T follicular helper cell (primary cell): Measurements from ENCODE around the gene VTI1A.

Source experiments
- DNase-seq: peaks from one replicate; pipeline ENCODE4 v3.0.0-alpha.2; 2020; ENCODE audit warnings: low read depth

The VTI1A gene

DNA sequence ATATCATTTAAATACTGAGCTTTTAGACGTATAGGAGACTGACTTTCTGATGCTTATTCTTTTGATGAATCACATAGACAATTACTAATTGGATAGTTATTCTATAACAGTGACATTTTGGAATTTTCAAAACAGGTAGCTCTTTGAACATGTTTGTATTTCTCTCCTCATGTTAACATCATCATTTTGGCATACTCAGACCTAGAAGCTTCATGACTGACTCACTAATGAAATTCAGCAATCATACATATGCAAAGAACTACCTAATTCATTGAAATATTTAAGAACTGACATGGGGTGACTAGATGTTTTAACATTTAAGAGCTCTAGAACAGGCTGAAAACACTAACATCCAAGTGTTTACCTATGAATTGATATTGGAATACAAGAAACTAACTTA is 192.3 kb downstream of the VTI1A start:
- no peak for DNase-seq

DNA sequence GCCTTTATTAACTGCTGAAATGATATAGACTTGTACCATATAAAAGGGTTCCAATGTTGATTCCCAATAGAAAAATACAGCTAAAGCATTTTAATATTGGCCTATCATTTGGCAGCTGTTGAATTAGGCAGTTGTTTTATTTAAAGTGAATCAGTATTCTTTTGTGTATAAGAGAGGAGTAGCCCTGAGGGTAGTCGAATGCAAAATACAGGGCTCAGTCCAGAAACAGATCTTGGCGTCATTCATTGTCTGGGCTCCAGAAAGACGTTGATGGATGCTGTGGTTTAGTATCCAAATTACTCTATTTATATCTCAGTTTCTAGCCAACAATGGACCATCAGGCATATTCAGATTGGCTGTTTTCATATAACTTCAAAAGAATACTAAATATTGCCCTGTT is 193.6 kb downstream of the VTI1A start:
- no peak for DNase-seq

DNA sequence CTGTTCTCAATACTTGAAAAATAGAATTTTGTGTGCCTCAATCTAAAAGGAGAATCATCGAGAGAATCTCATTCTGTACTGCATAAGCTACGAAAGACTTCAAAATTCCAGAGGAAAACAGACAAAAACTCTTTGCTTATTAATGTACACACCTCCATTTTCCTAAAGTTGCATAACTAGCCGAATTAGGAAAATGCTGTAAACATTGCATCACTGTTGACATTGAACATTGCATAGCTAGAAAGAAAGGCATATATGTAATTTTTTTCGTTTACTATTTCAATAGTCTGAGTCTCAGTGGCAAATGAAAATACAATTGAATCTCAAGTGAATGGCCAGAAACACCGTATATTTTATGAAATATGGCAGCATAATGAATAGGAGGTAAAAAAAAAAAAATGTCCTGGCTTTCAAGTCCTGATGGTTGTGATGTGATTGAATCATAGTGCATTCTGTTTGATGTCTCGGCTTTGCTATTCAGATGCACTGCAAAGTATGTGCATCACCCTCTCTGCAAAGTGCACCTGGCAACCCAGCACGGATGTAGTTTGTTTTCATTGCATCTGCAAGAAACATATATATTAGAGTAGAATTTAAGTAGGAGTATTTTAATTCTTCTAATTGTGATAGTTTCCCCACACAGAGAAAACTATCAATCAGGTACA is 196.7 kb downstream of the VTI1A start:
- DNase-seq, result no peak

DNA sequence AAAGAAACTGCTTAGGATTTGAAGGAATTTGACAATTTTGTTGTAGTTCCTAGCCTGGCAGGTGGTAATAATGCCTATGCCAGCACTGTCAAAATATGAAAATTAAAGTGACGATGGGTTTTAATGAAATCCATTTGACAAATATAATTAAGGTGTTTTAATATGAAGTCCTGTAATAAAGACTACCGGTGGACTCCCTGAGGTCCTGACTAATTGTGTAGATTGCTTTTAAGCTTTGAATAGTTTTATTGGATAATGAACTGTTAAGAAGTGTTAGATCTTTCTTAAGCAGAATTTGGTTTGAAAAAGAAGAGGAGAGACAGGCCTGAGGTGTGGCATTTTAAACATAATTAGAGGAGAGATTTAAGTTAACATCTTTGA is 197.2 kb downstream of the VTI1A start:
- DNase-seq, result no peak

DNA sequence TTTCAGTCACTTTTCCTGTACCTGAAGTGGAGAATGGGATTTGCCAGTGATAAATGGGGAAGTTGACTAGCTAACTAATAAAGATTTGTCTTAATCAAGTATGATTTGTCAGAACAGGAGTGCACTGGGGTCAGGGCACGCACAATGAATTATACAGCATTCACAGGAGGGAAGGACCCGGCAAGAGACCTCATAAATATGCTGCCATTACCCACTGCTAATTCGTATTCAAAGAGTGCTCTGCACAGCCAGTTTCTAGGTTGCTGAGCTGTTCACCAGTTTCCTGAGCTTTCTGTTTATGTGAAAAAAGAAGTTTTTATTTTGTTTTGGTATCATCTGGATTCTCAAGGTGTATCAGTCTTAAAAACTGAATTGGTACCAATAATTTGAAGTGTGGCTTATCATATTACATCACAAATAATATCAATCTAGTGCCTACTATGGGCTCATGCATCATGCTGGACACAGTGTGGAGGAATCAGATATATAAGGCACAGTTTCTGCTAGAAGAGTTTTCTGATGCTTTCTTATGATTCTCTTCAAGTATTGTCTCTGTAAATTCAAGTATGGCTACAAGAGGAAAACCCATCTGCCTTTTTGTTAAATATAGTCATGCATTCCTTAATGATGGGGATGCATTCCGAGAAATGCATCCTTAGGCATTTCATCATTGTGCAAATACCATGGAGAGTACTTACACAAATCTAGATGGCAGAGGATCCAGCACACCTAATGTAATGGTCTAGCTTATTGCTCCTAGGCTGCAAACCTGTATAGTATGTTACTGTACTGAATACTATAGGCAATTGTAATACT is 202.2 kb downstream of the VTI1A start:
- DNase-seq, result no peak

DNA sequence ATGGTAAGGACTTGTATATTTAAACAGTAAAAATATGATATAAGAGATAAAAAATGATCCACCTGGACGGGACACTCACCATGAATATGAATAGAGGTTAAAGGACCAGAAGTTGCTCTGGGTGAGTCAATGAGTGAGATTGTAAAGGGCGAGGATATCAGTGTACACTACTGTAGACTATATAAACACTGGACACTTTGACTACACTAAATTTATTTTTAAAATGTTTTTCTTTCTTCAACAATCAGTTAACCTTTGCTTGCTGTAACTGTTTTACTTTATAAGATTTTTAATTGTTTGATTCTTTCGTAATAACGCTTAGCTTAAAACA is 202.8 kb downstream of the VTI1A start:
- no peak for DNase-seq

DNA sequence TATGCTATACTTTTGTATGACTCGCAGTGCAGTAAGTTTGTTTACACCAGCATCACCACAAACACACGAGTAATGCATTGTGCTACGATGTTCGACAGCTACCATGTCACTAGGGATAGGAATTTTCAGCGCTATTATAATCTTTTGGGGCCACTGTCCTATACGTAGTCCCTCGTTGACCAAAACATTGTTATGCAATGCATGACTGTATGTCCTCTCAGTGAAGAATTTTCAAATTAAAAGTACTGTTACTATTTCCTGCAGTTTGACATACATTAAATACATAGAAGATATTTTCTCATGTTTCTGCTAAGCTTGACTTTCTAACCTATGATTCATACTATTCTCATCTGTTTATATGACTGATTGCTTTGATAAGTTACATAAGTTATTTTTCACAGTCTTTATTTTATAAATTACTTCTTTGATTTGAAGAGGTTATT is 203.6 kb downstream of the VTI1A start:
- DNase-seq, result no peak

DNA sequence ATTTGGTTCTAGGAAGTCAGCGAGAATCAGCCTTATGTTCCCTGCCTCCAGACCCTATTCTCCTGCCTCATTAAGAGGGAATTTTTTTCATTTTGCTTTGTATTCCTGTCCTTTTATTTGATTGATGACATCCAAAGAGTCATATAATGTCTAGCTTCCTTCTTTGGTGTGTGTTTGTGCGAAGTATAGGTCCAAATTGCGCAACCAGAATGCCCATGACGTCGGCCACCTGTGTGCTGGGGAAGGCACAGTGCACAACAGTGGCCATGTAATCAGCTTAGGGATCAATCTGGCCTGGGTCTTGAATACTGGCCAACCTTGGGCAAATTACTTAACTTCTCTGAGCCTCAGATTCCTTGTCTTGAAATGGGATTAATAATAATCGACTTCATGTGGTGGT is 206.2 kb downstream of the VTI1A start:
- DNase-seq, result no peak

DNA sequence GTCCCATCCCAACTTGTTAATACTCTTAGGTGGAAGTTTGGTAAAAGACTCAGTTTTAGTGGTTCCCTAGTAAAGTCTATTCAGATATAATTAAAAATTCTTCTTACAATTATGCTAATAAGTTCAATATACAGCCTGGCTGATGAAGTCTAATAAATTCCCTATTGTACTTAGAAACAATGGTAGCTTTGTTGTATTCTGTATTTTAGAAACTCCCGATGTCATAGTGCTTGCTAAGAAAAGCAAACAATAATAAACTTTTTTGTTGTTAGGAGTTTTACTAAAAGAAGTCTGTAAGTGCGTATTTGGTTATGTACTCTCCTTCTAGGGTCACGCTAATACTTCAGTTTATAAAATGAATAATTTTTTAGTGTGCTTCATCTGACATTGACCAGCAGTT is 206.8 kb downstream of the VTI1A start:
- no peak for DNase-seq

DNA sequence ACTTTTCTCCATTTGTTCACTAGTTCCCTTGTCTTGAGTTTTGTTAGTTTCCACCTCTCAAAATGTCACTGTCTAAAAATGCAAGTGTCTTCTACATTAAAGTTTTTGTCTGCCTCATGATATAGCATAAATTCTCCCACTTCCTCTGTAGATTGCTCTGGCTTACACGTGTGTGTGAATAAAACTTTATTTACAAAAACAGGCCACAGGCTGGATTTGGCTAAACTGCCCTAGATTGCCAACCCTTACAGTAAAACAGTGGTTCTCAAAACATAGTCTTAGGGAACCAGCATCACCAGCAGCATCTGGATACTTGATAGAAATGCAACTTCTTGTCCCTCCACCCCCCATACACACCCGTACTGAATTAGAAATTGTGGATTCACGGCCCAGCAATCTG is 207.8 kb downstream of the VTI1A start:
- DNase-seq, result no peak

DNA sequence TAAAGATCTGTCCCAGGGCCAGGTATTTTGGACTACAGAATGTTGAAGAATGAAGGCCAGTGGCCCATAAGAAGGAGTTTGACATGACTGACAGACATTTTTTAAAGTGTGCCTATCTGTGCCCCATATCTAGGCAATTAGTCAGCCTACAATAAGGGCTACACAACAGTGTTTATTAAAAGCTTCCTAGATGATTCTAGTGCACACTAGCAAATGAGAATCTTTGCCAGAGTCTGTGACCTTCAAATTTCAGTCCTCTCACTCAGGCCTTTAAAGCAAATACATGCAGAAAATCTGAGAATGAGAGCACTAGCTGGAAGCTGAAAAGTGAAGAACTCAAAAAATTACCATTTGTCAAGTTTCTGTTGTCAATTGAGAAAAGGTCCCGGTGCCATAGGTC is 208.7 kb downstream of the VTI1A start:
- DNase-seq, result no peak

DNA sequence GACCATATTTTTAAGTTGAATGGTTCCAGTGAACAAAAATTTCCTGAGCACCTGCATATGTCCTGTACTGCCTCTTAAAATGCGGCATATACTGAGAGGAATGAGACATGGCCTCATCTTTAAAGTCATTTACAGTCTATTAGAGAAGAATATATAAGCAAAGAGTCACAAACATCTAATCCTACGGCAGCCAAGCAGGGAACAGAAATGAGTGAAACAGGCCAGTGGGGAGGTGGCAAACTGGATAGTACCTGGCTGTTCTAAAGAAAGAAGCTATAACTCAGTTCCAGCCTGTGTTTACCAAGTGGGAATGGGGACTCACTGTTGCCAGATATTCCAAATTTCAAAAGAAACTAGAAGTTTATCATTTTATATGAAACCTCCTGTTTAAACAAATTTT is 211.4 kb downstream of the VTI1A start:
- DNase-seq, result no peak

DNA sequence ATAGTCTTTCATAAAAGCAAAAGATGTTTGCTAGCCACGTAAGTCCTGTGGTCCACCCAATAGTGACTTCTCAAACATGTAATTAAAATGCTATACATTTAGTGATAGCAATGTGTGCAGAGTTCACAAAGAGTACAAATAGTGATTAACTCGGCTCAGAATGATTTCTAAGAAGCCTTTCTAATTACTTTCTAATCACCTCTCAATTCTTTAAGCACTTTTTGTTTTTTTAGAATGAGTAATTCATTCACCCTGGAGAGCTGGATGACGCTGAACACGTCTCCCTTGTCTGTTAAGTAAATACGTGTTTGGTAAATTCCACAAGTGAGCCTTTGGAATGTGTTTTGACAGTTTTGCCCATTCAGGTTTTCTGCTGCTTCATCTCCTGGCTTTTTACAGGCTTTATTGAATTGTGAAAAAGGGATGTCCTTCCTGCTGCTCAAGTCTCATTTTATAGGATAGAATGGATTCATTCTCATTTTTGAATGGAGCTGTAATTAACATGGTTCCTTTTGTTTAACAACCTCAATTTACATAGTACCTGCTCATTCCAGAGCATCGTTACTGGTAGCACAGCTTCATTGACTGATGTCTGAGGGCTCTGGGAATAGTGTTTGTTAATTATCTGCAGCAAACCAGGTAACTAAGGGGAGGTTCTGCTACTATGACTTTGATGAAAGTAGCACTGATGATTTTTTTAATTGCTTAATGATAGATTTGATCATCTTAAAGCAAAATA is 212.1 kb downstream of the VTI1A start:
- DNase-seq, result no peak

DNA sequence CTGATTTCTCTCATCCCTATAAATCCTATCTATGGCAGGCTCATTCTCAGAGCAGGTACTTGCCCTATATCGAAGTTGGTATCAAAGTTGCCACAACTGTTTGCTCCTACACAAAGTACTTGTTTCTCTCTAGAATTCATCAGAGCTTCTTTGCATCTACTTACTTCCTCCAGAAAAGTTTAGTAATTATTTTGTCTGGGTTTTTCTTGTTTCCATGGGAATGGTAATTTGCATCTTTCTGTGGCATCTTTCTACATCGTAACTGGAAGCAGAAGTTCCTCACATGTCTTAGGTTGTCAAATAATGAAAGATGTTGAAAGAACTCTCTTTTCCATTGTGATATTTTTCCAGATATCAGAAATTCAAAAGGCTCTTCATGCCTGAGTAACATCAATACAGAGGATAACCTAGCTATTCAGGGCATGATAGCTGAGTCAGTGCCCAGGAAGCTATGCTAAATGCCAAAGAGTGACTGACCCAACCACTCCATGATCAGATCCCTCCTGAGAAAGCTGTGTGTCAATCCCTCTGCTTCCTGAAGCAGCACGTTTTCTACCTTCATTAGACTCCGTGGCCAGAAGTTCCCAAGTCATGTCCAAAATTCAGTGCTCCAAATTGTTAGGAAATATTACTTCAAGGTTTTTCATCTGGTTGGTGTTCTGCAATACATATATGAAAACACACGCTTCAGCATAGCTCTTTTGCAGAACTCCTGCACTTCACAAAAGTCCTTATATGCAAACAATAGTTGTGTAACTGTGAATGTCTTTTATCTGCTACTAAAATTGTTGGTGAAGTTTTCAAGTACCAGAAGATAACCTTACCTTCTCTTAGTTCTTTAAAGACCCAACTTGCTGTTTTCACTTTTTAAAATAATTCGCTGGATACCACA is 216.5 kb downstream of the VTI1A start:
- no peak for DNase-seq

DNA sequence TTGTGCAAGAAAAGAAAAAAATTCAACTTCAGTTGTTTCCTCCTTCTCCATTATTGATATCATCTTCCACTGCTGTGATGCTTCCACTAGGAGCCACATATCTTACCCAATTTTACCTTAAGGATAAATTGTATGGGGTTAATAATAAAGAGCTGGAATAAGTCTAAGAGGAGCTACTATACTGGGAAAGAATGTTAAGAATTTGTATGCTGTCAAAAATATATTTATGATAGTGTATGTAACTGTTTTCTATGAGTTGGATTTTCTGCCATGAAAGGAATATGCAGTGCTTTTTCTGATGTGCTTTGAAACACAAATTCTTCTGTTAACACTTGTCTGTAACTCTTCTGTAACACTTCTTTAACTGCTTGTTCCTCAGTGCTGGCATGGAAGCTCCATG is 219.1 kb downstream of the VTI1A start:
- DNase-seq, result no peak

DNA sequence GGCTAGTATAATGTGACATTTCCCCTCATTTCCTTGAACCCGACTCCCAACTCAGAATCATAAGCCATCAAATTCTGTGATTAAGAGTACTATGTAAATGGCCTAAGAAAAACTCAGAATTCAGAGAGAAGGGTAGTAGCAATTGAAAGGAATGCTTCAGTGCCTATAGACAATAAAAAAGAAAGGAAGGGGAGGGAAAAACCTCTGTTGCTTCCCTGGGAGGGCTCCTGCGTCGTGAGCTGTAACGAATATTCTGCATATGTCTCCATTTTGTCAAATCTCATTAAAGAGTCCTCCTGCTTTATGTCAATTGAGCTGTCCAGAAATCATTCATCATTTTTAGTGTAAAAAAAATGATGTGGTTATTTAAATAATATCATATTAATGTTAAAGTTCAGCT is 223.0 kb downstream of the VTI1A start:
- no peak for DNase-seq

DNA sequence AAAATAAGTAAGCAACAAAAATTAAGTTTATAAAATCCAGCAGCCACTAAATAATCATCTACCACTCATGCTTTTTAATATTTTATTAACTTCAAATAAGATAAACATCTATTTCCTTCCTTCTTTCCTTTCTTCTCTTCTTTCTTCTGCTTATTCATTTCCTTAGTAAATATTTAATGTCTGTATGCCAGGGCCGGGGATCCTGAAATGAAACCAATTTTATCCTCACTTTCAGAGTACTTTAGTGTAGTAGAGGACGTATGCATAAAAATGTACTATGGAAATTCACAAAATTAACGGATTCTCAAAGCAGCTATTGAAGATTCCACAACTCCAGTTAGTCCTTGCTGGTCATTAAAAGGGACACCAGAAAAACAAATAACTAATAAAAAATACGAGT is 224.7 kb downstream of the VTI1A start:
- no peak for DNase-seq

DNA sequence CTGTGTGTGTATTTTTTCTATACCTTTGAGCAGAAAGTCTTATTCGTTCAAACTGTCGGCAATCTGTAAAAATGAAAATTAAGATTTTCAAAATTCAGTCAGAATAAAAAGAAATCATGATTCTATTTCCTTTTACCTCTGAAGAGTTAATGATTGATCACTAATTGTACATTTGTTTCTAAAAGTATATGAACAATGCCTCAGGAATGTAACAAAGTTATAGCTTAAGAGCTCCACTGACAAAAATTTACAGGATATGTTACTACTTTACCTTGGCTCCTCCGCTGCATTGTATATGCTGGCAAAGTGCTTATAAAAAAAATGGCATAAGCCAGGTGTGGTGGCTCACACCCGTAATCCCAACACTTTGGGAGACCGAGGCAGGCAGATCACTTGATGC is 225.7 kb downstream of the VTI1A start:
- no peak for DNase-seq

DNA sequence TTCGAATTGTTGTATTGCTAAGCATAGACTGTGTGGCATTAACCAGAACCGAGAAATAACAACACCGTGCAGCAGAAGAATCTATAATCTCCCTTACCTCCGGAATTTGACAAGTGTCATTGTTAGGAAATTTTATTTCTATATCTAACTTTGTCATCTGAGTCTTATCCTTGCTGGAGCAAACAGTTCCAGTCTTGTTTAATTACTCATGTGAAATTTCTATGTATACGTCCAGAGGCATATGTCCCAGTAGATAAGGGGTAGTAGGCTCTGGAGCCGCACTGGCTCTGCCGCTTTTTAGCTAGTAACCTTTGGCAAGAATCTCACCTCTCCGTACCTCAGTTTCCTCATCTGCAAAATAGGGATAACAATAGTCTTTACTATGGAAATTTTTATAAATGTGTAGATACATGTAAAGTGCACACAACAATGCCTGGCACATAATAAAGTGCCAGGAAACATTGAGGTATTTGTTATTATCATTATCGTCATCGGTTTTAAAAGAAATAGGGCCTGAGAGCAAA is 228.6 kb downstream of the VTI1A start:
- DNase-seq, result no peak

DNA sequence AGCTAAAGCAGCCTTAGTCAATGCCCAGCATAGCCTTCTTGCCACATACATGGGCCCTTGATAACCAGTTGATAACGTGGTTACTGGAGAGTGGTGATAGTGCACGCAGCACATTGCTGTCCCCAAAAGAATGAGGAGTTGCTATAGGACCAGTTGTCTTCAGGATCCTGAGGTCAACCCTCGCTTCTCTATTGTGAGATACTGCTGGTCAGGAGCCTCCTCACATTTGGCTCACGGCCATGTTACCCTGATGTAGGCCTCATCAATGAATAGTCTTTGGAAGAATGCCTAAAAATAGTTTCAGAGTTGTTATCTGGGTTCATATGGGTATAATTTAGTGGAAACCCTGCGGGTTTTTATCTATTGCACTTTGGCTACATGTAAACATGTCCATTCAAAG is 230.7 kb downstream of the VTI1A start:
- no peak for DNase-seq

DNA sequence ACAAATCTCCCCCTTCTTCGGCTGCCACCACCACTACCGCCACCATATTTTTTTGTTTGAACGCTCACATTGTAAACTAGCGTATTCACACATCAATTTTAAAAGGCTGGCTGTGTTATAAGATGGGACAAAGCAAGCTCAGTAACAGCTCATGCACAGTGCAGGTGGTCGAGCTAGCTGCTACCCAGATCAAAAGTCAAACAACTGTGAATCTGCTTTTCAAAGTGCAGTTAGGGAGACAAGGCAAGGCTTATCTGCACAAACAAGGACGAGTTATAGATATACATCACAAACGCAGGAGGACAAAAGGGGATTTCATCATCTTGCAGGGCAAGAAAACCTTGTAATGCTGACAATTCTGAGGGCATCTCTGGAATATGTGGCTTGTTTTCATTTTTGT is 231.6 kb downstream of the VTI1A start:
- DNase-seq, result no peak

DNA sequence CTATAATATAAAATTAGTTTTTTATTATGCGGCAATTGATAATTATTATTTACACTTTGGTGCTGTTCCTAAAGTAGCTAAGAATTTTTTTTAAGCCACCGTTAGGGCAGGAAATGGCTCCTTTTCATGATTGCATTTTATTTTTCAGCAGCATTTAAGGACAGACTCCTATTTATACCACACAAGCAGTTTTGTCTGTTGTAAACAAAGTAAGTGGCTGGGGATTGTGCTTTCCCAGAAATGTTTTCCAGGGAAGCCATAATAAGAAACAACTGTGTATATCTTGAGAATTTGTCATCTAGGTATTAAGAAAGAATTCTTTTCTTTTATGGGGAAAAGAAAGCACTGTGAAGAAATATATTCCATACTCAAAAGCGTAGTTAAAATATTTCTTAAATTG is 232.0 kb downstream of the VTI1A start:
- DNase-seq, result no peak
